Measurements from ENCODE around the gene HSF2BP.

DNA sequence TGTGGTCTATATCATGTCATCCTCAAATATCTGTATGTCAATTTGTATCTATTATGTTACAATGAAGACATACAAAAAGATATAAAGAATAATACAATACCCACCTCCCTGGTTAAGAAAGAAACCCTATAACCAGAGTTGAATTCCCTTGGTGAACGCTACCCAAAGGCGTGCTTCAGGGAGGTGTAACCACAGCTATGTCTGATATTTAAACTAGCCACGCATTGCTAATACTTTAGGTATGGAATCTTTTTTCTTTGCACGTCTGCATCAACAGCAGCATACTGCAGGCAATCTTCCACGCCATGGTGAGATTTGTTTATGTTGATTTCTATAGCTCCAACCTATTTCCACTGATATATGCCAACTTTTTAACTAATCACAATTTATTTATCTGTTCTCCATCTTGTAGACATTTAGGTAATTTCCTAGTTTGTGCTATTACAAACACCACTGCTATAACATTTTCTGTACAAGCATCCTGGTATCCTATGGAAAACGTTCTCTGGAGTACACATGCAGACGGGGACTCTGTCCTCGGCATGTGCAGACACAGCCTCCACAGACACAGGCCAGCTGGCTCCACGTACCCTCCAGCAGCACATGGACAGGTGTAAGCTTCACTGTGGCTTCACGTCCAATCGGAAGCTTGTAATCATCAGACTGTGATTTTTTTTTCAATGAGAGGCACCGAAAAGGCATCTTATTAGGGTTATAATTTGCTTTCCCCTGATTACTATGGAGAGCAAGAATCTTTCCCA lies 58.5 kb downstream of the HSF2BP start:
- TF ChIP-seq TEAD4 (IDR thresholded peaks at IDR 0.05): peak; percentile 86
- TF ChIP-seq EP300 (IDR thresholded peaks at IDR 0.05; ENCODE audit: borderline replicate concordance): peak; percentile 65; the same call in 1 of the 2 replicates
- TF ChIP-seq RAD21 (IDR thresholded peaks at IDR 0.05; ENCODE audit: low read depth): no peak
- TF ChIP-seq TAF1 (IDR thresholded peaks at IDR 0.05; ENCODE audit: low read depth): no peak
- TF ChIP-seq, protein P1, sequence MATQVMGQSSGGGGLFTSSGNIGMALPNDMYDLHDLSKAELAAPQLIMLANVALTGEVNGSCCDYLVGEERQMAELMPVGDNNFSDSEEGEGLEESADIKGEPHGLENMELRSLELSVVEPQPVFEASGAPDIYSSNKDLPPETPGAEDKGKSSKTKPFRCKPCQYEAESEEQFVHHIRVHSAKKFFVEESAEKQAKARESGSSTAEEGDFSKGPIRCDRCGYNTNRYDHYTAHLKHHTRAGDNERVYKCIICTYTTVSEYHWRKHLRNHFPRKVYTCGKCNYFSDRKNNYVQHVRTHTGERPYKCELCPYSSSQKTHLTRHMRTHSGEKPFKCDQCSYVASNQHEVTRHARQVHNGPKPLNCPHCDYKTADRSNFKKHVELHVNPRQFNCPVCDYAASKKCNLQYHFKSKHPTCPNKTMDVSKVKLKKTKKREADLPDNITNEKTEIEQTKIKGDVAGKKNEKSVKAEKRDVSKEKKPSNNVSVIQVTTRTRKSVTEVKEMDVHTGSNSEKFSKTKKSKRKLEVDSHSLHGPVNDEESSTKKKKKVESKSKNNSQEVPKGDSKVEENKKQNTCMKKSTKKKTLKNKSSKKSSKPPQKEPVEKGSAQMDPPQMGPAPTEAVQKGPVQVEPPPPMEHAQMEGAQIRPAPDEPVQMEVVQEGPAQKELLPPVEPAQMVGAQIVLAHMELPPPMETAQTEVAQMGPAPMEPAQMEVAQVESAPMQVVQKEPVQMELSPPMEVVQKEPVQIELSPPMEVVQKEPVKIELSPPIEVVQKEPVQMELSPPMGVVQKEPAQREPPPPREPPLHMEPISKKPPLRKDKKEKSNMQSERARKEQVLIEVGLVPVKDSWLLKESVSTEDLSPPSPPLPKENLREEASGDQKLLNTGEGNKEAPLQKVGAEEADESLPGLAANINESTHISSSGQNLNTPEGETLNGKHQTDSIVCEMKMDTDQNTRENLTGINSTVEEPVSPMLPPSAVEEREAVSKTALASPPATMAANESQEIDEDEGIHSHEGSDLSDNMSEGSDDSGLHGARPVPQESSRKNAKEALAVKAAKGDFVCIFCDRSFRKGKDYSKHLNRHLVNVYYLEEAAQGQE (IDR thresholded peaks at IDR 0.05; ENCODE audit: low read depth): no peak
- no peak for TF ChIP-seq YY1 (IDR thresholded peaks at IDR 0.05; ENCODE audit: low read depth)
- TF ChIP-seq, protein P2, sequence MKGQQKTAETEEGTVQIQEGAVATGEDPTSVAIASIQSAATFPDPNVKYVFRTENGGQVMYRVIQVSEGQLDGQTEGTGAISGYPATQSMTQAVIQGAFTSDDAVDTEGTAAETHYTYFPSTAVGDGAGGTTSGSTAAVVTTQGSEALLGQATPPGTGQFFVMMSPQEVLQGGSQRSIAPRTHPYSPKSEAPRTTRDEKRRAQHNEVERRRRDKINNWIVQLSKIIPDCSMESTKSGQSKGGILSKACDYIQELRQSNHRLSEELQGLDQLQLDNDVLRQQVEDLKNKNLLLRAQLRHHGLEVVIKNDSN (IDR thresholded peaks at IDR 0.05): no peak
- TF ChIP-seq, protein P3, sequence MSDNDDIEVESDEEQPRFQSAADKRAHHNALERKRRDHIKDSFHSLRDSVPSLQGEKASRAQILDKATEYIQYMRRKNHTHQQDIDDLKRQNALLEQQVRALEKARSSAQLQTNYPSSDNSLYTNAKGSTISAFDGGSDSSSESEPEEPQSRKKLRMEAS (IDR thresholded peaks at IDR 0.05): no peak
- TF ChIP-seq ZBTB7A (IDR thresholded peaks at IDR 0.05; ENCODE audit: low read depth): no peak
- no peak for TF ChIP-seq CREB1 (IDR thresholded peaks at IDR 0.05; ENCODE audit: low read depth)
- TF ChIP-seq TCF12 (IDR thresholded peaks at IDR 0.05; ENCODE audit: low read depth): 0 out of 2 replicates have a peak, but pooled peaks have one; percentile 29
- TF ChIP-seq FOXM1 (IDR thresholded peaks at IDR 0.05; ENCODE audit: borderline replicate concordance, low read depth): no peak
- TF ChIP-seq NFIC (IDR thresholded peaks at IDR 0.05): peak; percentile 11; the same call in 1 of the 2 replicates
- no peak for TF ChIP-seq CEBPB (IDR thresholded peaks at IDR 0.05)

Measured in Ishikawa (cell line).